ENCODE results near the gene THG1L.

THG1L gene

GRCh38 chr5:157761690-157762621 lies 30.7 kb downstream of the THG1L start:
- DNase-seq, result peak; percentile 71

GRCh38 chr5:157764531-157764930 lies 33.3 kb downstream of the THG1L start:
- DNase-seq, result no peak

DNA sequence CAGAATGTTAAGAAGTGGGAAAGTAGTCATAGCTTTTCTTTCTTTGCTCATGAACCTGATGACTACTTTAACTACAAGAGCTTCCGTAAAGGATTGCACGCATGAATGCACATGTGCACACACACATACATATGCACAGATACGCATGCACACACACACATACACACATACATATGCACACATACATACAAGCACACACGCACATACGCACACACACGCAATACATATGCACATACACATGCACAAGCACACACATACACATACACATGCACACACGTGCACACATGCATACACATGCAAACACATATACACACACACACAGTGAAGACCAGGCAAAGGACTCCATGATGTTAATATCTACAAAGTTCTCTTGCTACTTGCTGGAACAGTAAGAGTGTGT lies 35.2 kb downstream of the THG1L start:
- no peak for DNase-seq

- no peak for DNase-seq
Measured at GRCh38 chr5:157766902-157767301, 35.7 kb downstream of the THG1L start.

GRCh38 chr5:157767689-157768088 lies 36.5 kb downstream of the THG1L start:
- no peak for DNase-seq

- no peak for DNase-seq
Measured at GRCh38 chr5:157770665-157771064, 39.4 kb downstream of the THG1L start.

GRCh38 chr5:157772127-157772526 lies 40.9 kb downstream of the THG1L start:
- DNase-seq, result no peak

DNA sequence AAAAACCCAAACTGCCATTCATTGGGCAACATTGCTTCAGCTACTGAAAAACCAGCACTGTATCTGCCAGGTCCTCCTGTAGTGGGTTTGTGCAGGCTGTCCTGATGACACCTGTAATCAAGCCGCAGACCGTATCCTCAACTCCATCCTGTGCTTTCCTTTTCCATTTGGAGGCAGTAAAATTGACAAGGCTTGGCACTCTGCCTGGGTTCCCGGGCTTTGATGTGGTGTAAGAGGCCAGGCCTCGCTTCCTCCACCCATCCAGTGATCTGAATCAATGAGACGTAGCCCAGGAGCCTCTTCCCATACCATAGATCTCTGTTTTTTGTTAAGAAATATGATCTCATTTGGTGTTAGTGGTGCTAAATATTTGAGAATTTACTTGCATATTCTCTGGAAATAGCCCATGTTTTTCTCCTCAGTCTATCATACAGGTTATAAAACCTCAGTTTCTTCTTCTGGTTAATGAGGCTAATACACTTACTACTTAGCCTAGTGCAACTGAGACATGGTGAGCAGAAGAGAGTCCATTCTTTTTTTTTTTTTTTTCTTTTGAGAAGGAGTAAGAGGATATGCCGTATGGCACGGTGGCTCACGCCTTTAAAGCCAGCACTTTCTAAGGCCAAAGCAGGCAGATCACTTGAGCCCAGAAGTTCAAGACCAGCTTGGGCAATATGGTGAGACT lies 47.0 kb downstream of the THG1L start:
- peak; percentile 84 for DNase-seq

DNA sequence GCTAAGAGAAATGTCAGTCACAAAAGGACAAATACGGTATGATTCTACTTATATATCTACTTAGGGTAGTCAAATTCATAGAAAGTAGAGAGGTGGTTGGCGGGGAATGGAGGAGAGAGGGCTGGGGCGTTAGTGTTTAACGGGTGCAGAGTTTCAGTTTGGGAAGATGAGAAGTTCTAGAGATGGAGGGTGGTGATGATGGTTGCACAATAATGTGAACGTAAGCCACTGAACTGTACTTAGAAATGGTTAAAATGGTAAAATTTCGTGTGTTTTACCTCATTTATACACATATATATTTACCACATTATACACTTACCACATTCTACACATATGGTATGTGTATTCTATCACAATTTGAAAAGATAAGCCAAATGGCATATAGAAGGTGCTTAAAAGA lies 48.0 kb downstream of the THG1L start:
- no peak for DNase-seq

- peak; percentile 86 for DNase-seq
Measured at GRCh38 chr5:157785801-157786200, 54.6 kb downstream of the THG1L start.

All from NCI-H1105 treated with DMSO at 0.1 percent for 48 hours (cell line).